ENCODE measurements around the gene DNAH10. TPM values are rescaled to one million over a fixed set of nuclear protein-coding genes. Genes with fewer than 3 reads are reported as not detected.

DNAH10 gene
- total and polyA plus RNA-seq, 4 donors: 0.03 to 1.0 TPM; not detected in 2

GRCh38 chr12:123834845-123835244, 72.7 kb downstream of the DNAH10 start:
- intact Hi-C loops (cut with DNase I): no loop called here
- no peaks in the 10 kb centered on the region for H3K36me3 ChIP-seq (ENCODE audit: control insufficient read depth in 1 of 2, insufficient read depth in 2 of 2, low read length in 1 of 2)
- H3K27me3 ChIP-seq (ENCODE audit: control insufficient read depth in 1 of 2, insufficient read depth in 2 of 2, low read length in 1 of 2): peaks cover 0 to 8% of the 10 kb centered on the region in 2 donors
- H3K9me3 ChIP-seq (ENCODE audit: control insufficient read depth, low read length): peaks cover 9% of the 10 kb centered on the region
- DNase-seq: no peak
- H3K4me1 ChIP-seq (ENCODE audit: control insufficient read depth in 1 of 2, insufficient read depth in 2 of 2, low read length in 2 of 2): no peaks in the 10 kb centered on the region
- H3K4me3 ChIP-seq (ENCODE audit: low read length in 2 of 2): no peak overlapping the region
- WGBS, 2 donors: 87 to 90% methylated on average over 5 of the region's 5 CpGs
- no peak overlapping the region for H3K27ac ChIP-seq (ENCODE audit: low read depth in 1 of 2, low read length in 2 of 2)
- no peak for ATAC-seq (ENCODE audit: low FRiP score)

DNA sequence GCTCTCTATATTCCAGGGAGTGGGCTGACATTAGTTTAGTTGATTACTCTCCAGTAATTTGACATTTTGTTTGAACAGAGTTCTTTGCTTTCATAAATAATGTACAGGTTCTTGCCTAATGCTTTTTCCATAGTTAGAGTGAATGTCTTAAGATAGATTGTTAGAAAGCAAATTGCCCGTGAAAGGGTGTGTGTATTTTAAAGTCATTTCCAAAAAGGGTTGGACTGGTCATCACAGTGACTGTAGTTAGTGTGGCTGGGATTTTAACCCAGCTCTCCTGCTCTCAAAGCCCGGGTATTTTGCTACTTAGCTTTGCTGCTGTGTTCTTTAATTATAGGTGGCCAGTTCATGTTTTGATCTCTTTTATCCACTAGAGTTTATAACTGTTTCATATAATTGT, 74.2 kb downstream of the DNAH10 start:
- peaks cover 0 to 8% of the 10 kb centered on the region in 2 donors for H3K27me3 ChIP-seq (ENCODE audit: control insufficient read depth in 1 of 2, insufficient read depth in 2 of 2, low read length in 1 of 2)
- DNase-seq (no peak), ATAC-seq (ENCODE audit: low FRiP score) (no peak)
- H3K27ac ChIP-seq (ENCODE audit: low read depth in 1 of 2, low read length in 2 of 2): no peak overlapping the region
- H3K36me3 ChIP-seq (ENCODE audit: control insufficient read depth in 1 of 2, insufficient read depth in 2 of 2, low read length in 1 of 2): no peaks in the 10 kb centered on the region
- intact Hi-C loops (cut with DNase I): no loop called here
- peaks cover 9% of the 10 kb centered on the region for H3K9me3 ChIP-seq (ENCODE audit: control insufficient read depth, low read length)
- no peaks in the 10 kb centered on the region for H3K4me1 ChIP-seq (ENCODE audit: control insufficient read depth in 1 of 2, insufficient read depth in 2 of 2, low read length in 2 of 2)
- WGBS, 2 donors: 29% methylated on average over 2 of the region's 2 CpGs
- no peak overlapping the region for H3K4me3 ChIP-seq (ENCODE audit: low read length in 2 of 2)

GRCh38 chr12:123839826-123840225, 77.7 kb downstream of the DNAH10 start:
- 42 to 50% methylated on average over 6 of the region's 6 CpGs for WGBS, 2 donors
- Histone ChIP-seq H3K9me3 (ENCODE audit: control insufficient read depth, low read length) (peaks cover 3% of the 10 kb centered on the region), H3K36me3 (ENCODE audit: control insufficient read depth in 1 of 2, insufficient read depth in 2 of 2, low read length in 1 of 2) (no peaks in the 10 kb centered on the region), H3K4me1 (ENCODE audit: control insufficient read depth in 1 of 2, insufficient read depth in 2 of 2, low read length in 2 of 2) (no peaks in the 10 kb centered on the region), H3K27me3 (ENCODE audit: control insufficient read depth in 1 of 2, insufficient read depth in 2 of 2, low read length in 1 of 2) (peaks cover 0 to 3% of the 10 kb centered on the region in 2 donors), H3K4me3 (ENCODE audit: low read length in 2 of 2) (no peak overlapping the region), H3K27ac (ENCODE audit: low read depth in 1 of 2, low read length in 2 of 2) (no peak overlapping the region)
- DNase-seq: no peak
- ATAC-seq (ENCODE audit: low FRiP score): no peak
- intact Hi-C loops (cut with DNase I): no loop called here

DNA sequence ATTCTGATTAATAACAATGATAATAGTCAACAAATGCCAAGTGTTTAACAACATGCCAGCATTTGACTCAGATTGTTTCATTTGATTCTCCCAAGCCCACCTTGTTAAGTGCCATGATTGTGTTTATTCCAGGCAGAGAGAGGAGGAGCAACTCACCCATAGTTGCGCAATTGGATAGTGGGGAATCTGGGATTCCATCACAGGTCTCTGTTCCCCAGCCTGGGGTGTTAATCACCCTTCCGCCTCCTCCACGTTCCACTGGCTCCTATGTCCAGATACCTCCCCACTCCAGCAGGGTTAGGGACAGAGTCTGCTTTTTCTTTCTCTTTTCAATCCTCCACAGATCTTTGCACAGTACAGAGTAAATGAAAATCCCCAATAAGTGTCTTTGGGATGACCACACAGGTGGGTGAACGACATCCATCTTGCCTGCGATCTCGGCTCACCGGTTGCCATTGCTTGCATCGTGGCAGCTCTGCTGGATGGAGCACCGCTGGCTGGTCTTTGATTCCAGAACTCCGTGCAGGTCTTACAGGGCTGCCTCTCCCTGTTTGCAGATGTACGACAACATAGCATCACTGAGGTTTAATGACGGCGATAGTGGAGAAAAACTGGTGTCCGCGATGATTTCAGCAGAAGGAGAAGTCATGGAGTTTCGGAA, 78.8 kb downstream of the DNAH10 start:
- no peak for ATAC-seq (ENCODE audit: low FRiP score)

DNA sequence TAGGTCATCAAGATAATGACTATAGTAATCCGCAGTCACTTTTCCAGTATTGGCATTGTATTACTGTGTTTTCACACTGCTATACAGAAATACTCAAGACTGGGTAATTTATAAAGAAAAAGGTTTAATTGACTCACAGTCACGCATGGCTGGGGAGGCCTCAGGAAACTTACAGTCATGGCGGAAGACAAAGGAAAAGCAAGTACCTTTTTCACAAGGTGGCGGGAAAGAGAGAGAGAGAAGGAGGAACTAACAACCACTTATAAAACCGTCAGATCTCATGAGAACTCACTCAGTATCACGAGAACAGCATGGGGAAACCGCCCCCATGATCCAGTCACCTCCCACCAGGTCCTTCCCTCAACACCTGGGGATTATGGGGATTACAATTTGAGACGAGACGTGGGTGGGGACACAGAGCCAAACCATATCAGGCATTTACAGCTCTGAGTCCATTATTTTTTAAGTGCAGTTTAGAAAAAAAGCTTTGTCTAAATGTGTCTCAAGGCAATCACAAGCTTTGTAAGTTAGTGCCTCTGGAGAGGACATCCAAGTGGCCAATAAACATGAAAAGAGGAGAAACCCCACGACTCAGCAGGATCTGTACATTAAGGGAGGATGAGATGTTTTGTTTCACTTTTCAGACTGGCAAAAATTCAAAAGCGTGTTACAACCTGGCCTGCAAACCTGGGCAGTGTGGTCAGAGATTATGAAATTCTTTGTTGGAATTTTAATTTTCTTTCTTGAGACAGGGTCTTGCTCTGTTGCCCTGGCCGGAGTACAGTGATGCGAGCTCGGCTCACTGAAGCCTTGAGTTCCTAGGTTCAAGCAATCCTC, 82.0 kb downstream of the DNAH10 start:
- intact Hi-C loops (cut with DNase I): no loop called here
- H3K36me3 ChIP-seq (ENCODE audit: control insufficient read depth in 1 of 2, insufficient read depth in 2 of 2, low read length in 1 of 2): no peaks in the 10 kb centered on the region
- no peak for DNase-seq
- H3K9me3 ChIP-seq (ENCODE audit: control insufficient read depth, low read length): peaks cover 1% of the 10 kb centered on the region
- WGBS, 2 donors: 87 to 88% methylated on average over 14 of the region's 14 CpGs
- H3K27me3 ChIP-seq (ENCODE audit: control insufficient read depth in 1 of 2, insufficient read depth in 2 of 2, low read length in 1 of 2): no peaks in the 10 kb centered on the region
- H3K27ac ChIP-seq (ENCODE audit: low read depth in 1 of 2, low read length in 2 of 2): no peak overlapping the region
- ATAC-seq (ENCODE audit: low FRiP score): no peak
- no peaks in the 10 kb centered on the region for H3K4me1 ChIP-seq (ENCODE audit: control insufficient read depth in 1 of 2, insufficient read depth in 2 of 2, low read length in 2 of 2)
- H3K4me3 ChIP-seq (ENCODE audit: low read length in 2 of 2): no peak overlapping the region

More for the DNA sequence above, 78.8 kb downstream of the DNAH10 start:
- no peaks in the 10 kb centered on the region for H3K36me3 ChIP-seq (ENCODE audit: control insufficient read depth in 1 of 2, insufficient read depth in 2 of 2, low read length in 1 of 2)
- no peaks in the 10 kb centered on the region for H3K9me3 ChIP-seq (ENCODE audit: control insufficient read depth, low read length)
- H3K27ac ChIP-seq (ENCODE audit: low read depth in 1 of 2, low read length in 2 of 2): no peak overlapping the region
- no peaks in the 10 kb centered on the region for H3K27me3 ChIP-seq (ENCODE audit: control insufficient read depth in 1 of 2, insufficient read depth in 2 of 2, low read length in 1 of 2)
- DNase-seq: no peak
- H3K4me3 ChIP-seq (ENCODE audit: low read length in 2 of 2): no peak overlapping the region
- no peaks in the 10 kb centered on the region for H3K4me1 ChIP-seq (ENCODE audit: control insufficient read depth in 1 of 2, insufficient read depth in 2 of 2, low read length in 2 of 2)
- WGBS, 2 donors: 89 to 91% methylated on average over 16 of the region's 16 CpGs
- intact Hi-C loops (cut with DNase I): no loop called here

DNA sequence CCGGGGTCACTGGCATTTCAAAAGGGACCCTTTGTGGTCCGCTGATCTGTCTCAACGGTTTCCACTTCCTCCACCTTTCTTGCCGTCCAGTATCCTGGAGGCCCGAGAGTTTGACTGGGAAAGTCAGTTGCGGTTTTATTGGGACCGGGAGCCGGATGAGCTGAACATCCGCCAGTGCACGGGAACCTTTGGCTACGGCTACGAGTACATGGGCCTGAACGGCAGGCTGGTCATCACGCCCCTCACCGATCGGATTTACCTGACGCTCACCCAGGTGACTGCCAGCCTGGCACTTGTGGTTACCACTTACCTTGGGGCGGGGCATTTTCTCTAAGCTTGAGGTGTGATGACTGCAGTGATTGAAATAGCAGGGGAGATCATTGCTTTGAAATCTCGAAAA, 83.8 kb downstream of the DNAH10 start:
- intact Hi-C loops (cut with DNase I): no loop called here
- Histone ChIP-seq H3K27me3 (ENCODE audit: control insufficient read depth in 1 of 2, insufficient read depth in 2 of 2, low read length in 1 of 2) (no peaks in the 10 kb centered on the region), H3K27ac (ENCODE audit: low read depth in 1 of 2, low read length in 2 of 2) (no peak overlapping the region), H3K36me3 (ENCODE audit: control insufficient read depth in 1 of 2, insufficient read depth in 2 of 2, low read length in 1 of 2) (no peaks in the 10 kb centered on the region), H3K9me3 (ENCODE audit: control insufficient read depth, low read length) (peaks cover 1% of the 10 kb centered on the region), H3K4me3 (ENCODE audit: low read length in 2 of 2) (no peak overlapping the region), H3K4me1 (ENCODE audit: control insufficient read depth in 1 of 2, insufficient read depth in 2 of 2, low read length in 2 of 2) (no peaks in the 10 kb centered on the region)
- DNase-seq (no peak), ATAC-seq (ENCODE audit: low FRiP score) (no peak)
- WGBS, 2 donors: 89 to 92% methylated on average over 19 of the region's 19 CpGs

- Histone ChIP-seq H3K27ac (ENCODE audit: low read depth in 1 of 2, low read length in 2 of 2) (no peak overlapping the region), H3K4me3 (ENCODE audit: low read length in 2 of 2) (no peak overlapping the region), H3K36me3 (ENCODE audit: control insufficient read depth in 1 of 2, insufficient read depth in 2 of 2, low read length in 1 of 2) (no peaks in the 10 kb centered on the region), H3K9me3 (ENCODE audit: control insufficient read depth, low read length) (peaks cover 1% of the 10 kb centered on the region), H3K4me1 (ENCODE audit: control insufficient read depth in 1 of 2, insufficient read depth in 2 of 2, low read length in 2 of 2) (no peaks in the 10 kb centered on the region), H3K27me3 (ENCODE audit: control insufficient read depth in 1 of 2, insufficient read depth in 2 of 2, low read length in 1 of 2) (no peaks in the 10 kb centered on the region)
- intact Hi-C loops (cut with DNase I): no loop called here
- 87% methylated on average over 5 of the region's 5 CpGs for WGBS, 2 donors
- ATAC-seq (ENCODE audit: low FRiP score) (no peak), DNase-seq (no peak)
Measured at GRCh38 chr12:123846340-123846739, 84.2 kb downstream of the DNAH10 start.

- WGBS, 2 donors: 87% methylated on average over 2 of the region's 2 CpGs
- ATAC-seq (ENCODE audit: low FRiP score): no peak
- no peaks in the 10 kb centered on the region for H3K27me3 ChIP-seq (ENCODE audit: control insufficient read depth in 1 of 2, insufficient read depth in 2 of 2, low read length in 1 of 2)
Measured at GRCh38 chr12:123847019-123847418, 84.9 kb downstream of the DNAH10 start.

DNA sequence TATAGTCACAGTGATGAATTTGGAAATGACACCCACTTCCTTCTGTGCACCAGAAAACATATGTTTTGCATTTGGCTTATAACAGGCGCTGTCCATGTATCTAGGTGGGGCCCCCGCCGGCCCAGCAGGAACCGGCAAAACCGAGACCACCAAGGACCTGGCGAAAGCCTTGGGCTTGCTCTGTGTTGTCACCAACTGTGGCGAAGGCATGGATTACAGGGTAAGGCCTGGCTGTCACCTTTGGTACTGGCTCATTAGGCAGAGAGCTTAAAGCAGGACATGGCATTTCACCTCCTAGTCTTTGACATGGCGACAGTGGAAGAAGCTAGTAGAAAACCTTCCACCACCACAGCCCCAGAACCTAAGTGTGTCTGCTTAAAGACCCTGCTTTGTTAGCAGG, 85.8 kb downstream of the DNAH10 start:
- H3K27me3 ChIP-seq (ENCODE audit: control insufficient read depth in 1 of 2, insufficient read depth in 2 of 2, low read length in 1 of 2): no peaks in the 10 kb centered on the region
- no peak for DNase-seq

More at GRCh38 chr12:123847019-123847418, 84.9 kb downstream of the DNAH10 start:
- no peak for DNase-seq
- H3K27ac ChIP-seq (ENCODE audit: low read depth in 1 of 2, low read length in 2 of 2): no peak overlapping the region
- no peaks in the 10 kb centered on the region for H3K36me3 ChIP-seq (ENCODE audit: control insufficient read depth in 1 of 2, insufficient read depth in 2 of 2, low read length in 1 of 2)
- no peaks in the 10 kb centered on the region for H3K4me1 ChIP-seq (ENCODE audit: control insufficient read depth in 1 of 2, insufficient read depth in 2 of 2, low read length in 2 of 2)
- H3K9me3 ChIP-seq (ENCODE audit: control insufficient read depth, low read length): peaks cover 1% of the 10 kb centered on the region
- intact Hi-C loops (cut with DNase I): no loop called here
- H3K4me3 ChIP-seq (ENCODE audit: low read length in 2 of 2): no peak overlapping the region

More for the DNA sequence above, 85.8 kb downstream of the DNAH10 start:
- Histone ChIP-seq H3K36me3 (ENCODE audit: control insufficient read depth in 1 of 2, insufficient read depth in 2 of 2, low read length in 1 of 2) (no peaks in the 10 kb centered on the region), H3K4me1 (ENCODE audit: control insufficient read depth in 1 of 2, insufficient read depth in 2 of 2, low read length in 2 of 2) (no peaks in the 10 kb centered on the region), H3K9me3 (ENCODE audit: control insufficient read depth, low read length) (peaks cover 1% of the 10 kb centered on the region), H3K27ac (ENCODE audit: low read depth in 1 of 2, low read length in 2 of 2) (no peak overlapping the region), H3K4me3 (ENCODE audit: low read length in 2 of 2) (no peak overlapping the region)
- WGBS, 2 donors: 95% methylated on average over 8 of the region's 8 CpGs
- ATAC-seq (ENCODE audit: low FRiP score): no peak
- intact Hi-C loops (cut with DNase I): no loop called here

Data from aorta (tissue), 5 donors.